AG09309 (cell line): Measurements from ENCODE around the gene PDSS2.
A peak's percentile ranks its signal among the peaks of the same experiment; 100 is the strongest.

Experiments
- DNase-seq: peaks from one replicate; pipeline ENCODE4 v3.0.0-alpha.2; 2010; ENCODE audit warnings: low read depth
- H3K4me3 ChIP-seq: 2 replicates; pipeline ENCODE4 v1.5.1; 2011; ENCODE audit warnings: mild to moderate bottlenecking, low read depth, low read length, moderate library complexity; ENCODE audit not compliant: control insufficient read depth
- TF ChIP-seq, protein P1 (sequence below): IDR thresholded peaks from 2 replicates; pipeline ENCODE4 v1.5.1; 2011; ENCODE audit warnings: mild to moderate bottlenecking, low read depth, low read length, inconsistent platforms; ENCODE audit not compliant: insufficient read depth, control insufficient read depth; ENCODE audit errors: missing control alignments

Gene PDSS2

DNA sequence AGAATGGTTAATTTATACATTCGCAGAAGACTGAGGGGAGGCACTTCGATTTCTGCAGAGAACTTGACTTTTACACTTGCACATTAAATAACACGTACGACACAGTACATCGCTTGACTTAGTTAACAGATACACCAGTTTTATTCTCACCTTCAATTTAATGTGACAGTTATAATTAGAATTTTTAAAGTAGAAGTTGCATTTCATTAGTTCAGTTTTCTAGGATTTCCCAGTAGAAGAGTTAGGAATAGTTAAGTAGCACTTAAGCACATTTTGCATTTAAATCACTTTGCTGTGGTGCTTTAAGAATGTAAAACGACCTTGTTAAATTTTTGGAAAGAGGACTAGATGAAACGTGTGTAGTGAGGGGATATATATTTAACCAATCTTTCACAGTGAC lies 342.4 kb downstream of the PDSS2 start:
- TF ChIP-seq, protein P1, sequence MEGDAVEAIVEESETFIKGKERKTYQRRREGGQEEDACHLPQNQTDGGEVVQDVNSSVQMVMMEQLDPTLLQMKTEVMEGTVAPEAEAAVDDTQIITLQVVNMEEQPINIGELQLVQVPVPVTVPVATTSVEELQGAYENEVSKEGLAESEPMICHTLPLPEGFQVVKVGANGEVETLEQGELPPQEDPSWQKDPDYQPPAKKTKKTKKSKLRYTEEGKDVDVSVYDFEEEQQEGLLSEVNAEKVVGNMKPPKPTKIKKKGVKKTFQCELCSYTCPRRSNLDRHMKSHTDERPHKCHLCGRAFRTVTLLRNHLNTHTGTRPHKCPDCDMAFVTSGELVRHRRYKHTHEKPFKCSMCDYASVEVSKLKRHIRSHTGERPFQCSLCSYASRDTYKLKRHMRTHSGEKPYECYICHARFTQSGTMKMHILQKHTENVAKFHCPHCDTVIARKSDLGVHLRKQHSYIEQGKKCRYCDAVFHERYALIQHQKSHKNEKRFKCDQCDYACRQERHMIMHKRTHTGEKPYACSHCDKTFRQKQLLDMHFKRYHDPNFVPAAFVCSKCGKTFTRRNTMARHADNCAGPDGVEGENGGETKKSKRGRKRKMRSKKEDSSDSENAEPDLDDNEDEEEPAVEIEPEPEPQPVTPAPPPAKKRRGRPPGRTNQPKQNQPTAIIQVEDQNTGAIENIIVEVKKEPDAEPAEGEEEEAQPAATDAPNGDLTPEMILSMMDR, result no peak
- no peak overlapping the region for H3K4me3 ChIP-seq

DNA sequence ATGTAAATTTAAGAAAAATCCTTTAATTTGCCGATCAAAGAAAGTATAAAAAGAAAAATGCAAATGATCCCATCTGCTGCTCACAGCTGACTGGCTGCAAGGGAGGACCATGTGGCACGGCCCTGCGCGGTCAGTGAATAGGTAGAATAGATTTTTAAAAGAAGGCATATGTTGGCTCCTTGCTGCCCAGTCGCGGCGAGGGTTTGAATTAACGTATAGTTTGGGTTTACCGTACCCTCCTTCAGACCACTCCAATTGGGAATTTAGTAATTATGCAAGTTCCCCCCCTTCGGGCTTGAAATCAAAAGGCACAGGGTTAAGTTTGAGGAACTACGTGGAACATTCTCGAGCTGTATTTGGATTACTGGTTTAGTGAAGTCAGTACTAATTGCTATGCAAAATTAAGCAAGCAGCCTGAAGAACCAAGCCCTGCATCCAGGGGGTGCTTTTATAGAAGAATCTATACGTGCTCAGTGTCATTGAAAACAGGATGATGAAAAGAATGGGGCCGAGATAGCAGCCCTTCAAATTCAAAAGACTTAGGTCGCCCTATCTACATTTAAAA lies 343.0 kb downstream of the PDSS2 start:
- no peak for DNase-seq
- peak overlapping the region; percentile 61 for H3K4me3 ChIP-seq
- TF ChIP-seq, protein P1, result no peak

More for the DNA sequence above, 342.4 kb downstream of the PDSS2 start:
- no peak for DNase-seq

DNA sequence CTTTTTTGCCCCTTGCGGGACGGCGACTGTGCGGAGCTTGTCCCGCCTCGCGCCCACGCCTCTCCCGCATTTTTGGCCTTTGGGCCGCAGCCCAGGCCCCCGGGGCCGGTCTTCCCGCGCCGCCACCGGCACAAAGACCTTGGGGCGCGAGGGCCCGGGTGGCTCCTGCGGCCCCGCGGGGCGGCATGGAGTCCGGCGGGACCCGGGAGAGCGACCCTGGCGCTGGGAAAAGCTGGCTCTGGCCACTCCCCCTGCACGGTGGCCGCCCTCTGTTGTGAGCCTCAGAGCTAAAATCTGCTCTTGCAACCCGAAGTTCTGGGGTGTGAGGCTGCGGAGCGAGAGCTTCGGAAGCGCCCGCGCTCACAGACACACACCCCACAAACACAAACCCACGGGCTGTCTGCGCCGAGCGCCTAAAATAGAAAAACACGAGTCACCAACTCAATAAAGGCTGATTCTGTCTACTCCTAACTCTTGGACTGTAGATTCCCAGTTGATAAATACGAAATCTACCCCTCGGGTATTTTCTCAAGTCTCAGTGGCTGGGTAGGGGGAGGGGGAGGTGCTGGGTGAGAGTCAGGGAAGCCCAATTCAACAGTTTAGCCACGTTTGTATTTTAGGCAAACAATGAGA lies 343.6 kb downstream of the PDSS2 start:
- no peak for DNase-seq
- H3K4me3 ChIP-seq, result peak overlapping the region; percentile 61
- TF ChIP-seq, protein P1, result no peak

DNA sequence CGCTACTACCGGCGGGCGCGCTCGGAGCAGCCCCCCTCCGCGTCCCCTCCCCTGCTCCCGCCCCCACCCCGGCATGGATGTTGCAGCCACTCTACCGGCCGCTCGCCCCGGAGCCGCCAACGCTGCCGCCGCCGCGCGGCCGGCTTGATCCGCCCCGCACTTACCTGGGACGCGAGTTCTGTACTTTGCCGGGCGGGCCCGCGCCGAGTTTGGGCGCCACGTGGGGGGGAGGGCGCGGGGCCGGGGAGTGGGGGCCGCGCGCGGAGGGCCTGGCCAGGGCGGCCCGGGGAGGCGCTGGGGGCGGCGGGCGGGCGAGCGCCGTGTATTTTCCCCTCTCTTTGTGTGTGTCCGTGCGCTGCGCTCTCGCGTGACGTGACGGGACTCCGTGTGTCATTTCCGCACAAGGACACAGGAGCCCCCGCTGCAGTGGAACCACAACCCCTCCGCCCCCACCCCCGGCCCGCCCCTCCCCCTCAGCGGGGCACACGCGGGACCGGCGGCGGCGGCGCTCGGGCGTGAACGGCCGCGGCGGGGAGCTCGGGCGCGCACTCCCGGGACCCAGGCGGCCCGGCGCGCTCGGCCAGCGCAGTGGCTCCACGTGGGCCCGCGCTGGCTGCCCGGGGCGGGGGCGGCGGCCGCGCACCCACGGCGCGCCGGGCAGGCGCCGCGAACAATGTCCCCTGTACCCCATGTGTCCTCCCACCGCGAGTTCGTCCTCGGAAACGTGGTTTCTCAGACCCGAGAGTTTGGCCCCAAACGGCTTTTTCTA lies 344.3 kb downstream of the PDSS2 start, which contains the start of gene BEND3:
Gene BEND3, minus strand, starts transcription at position 590 of the 769 bp plus-strand sequence. CDS start 16,230 bp downstream, outside the sequence.
- TF ChIP-seq, protein P1, result no peak
- DNase-seq, result no peak
- H3K4me3 ChIP-seq, result peak within 1 kb of the TSS; percentile 61

DNA sequence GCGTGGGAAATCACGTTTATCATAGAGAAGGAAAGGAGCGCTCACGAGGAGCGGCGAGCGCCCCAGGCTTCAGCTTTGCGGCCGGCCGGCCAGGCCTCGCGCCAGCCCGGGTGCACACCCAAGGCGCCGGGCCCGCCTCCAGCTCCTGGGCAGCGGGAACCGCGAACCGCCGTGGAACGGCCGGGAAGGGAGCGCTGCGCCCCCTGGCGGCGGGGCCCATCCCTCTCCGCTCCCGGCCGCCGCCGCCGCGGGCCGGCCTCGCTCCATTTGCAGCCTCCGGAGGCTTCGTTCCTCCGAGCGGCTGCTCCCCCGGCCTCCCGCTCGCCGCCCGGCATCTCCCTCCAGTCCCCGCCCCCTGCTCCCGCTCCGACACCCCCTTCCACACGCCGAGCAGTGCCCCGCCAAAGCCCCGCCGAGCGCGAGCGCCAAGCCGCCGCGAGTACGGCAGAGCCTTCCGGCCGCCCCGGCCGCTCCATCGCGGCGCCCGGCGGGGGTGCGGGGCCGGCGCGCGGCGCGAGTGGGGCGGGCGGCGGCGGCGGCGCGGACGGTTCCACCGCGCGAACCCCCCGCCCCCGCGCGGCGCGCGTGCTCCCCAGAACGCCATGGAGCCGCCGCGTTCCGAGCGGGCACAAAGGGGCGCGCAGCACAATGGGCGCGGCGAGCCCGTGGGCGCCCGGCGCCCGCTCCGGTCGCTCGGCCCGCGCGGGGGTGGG lies 345.0 kb downstream of the PDSS2 start:
- DNase-seq, result peak; percentile 37
- TF ChIP-seq, protein P1, result peak; percentile 45
- peak overlapping the region; percentile 49 for H3K4me3 ChIP-seq

DNA sequence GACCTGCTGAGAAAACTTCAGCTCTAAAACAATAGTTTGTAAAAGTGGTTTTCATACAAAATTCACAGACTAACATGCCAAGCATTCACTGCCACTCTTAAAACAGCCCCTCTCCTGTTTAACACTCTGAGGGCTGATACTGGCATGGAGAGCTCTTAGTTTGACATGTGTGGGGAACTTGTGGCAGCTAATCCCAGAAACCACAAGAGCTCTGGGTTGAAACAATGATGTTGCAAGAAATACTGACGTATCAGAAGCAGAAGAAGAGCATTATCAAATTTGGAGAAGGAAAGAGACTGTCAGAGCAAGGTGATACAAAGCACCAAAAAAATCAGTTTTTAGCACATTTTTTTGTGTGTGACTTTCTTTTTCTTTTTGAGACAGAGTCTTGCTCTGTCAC lies 349.2 kb downstream of the PDSS2 start:
- no peak overlapping the region for H3K4me3 ChIP-seq

More for the DNA sequence above, 349.2 kb downstream of the PDSS2 start:
- TF ChIP-seq, protein P1, result no peak
- no peak for DNase-seq
